CD4-positive, alpha-beta T cell treated with Interleukin-17A for 4 hours (primary cell): ENCODE measurements around the gene FBXL19.

Source experiments
- DNase-seq: peaks from one replicate; pipeline ENCODE4 v3.0.0-alpha.2; 2020; ENCODE audit warnings: mixed read lengths

Gene FBXL19

GRCh38 chr16:30896261-30896888, 27.0 kb upstream of the FBXL19 start, which contains the start of gene CTF1:
Gene CTF1, plus strand, starts transcription at chr16:30896614. Its CDS starts 30 bp downstream, at chr16:30896644.
- DNase-seq, result peak; percentile 18

GRCh38 chr16:30896889-30897733, 26.3 kb upstream of the FBXL19 start:
- DNase-seq, result peak; percentile 91

- DNase-seq, result no peak
These were observed 23.6 kb upstream of the FBXL19 start for GRCh38 chr16:30899794-30900193.

GRCh38 chr16:30900588-30900987, 22.8 kb upstream of the FBXL19 start:
- DNase-seq, result no peak

- DNase-seq, result no peak
These were observed 22.0 kb upstream of the FBXL19 start for GRCh38 chr16:30901201-30902028.

GRCh38 chr16:30902029-30902972, 21.1 kb upstream of the FBXL19 start:
- DNase-seq, result peak; percentile 72

- DNase-seq, result peak; percentile 40
These were observed 20.4 kb upstream of the FBXL19 start for GRCh38 chr16:30903002-30903401.

- peak; percentile 33 for DNase-seq
These were observed 19.8 kb upstream of the FBXL19 start for GRCh38 chr16:30903596-30903995.

- DNase-seq, result no peak
These were observed 19.1 kb upstream of the FBXL19 start for GRCh38 chr16:30904114-30904780.

- no peak for DNase-seq
These were observed 16.3 kb upstream of the FBXL19 start for GRCh38 chr16:30907064-30907463.

GRCh38 chr16:30910427-30911029, 12.8 kb upstream of the FBXL19 start:
- DNase-seq, result no peak

GRCh38 chr16:30912794-30913412, 10.5 kb upstream of the FBXL19 start:
- no peak for DNase-seq

- DNase-seq, result no peak
These were observed 8.5 kb upstream of the FBXL19 start for GRCh38 chr16:30914830-30915229.

GRCh38 chr16:30918614-30919013, 4.8 kb upstream of the FBXL19 start:
- no peak for DNase-seq

GRCh38 chr16:30920891-30921290, 2.5 kb upstream of the FBXL19 start:
- no peak for DNase-seq

GRCh38 chr16:30921459-30921747, 2.0 kb upstream of the FBXL19 start:
- DNase-seq, result no peak

GRCh38 chr16:30921748-30922419, 1.5 kb upstream of the FBXL19 start:
- DNase-seq, result peak; percentile 93

GRCh38 chr16:30922420-30922959, 882 bp upstream of the FBXL19 start:
- peak; percentile 99 for DNase-seq

GRCh38 chr16:30922960-30923535, 324 bp upstream of the FBXL19 start:
- DNase-seq, result peak; percentile 97
